Upper lobe of right lung (tissue), 1 donor: ENCODE measurements around the gene TTN. TPM values are rescaled to one million over a fixed set of nuclear protein-coding genes. Genes with fewer than 3 reads are reported as not detected.

Source experiments
- ATAC-seq: fragments of 200-7000 bp; cut with Tn5 transposase; one replicate; pipeline ENCODE4 v1.9.1; 2020; ENCODE audit warnings: mild to moderate bottlenecking, moderate library complexity
- DNase-seq: peaks from one replicate; pipeline ENCODE4 v3.0.0-alpha.2; 2020
- H3K27ac ChIP-seq: fragments of 200-600 bp; one replicate; pipeline ENCODE4 v1.8.0; 2022
- H3K27me3 ChIP-seq: fragments of 200-600 bp; one replicate; pipeline ENCODE4 v1.8.0; 2022; ENCODE audit warnings: mild to moderate bottlenecking
- H3K36me3 ChIP-seq: fragments of 200-600 bp; one replicate; pipeline ENCODE4 v1.8.0; 2022
- H3K4me1 ChIP-seq: fragments of 200-600 bp; one replicate; pipeline ENCODE4 v1.8.0; 2022
- H3K4me3 ChIP-seq: fragments of 200-600 bp; one replicate; pipeline ENCODE4 v1.8.0; 2022; ENCODE audit warnings: mild to moderate bottlenecking
- H3K9me3 ChIP-seq: fragments of 200-600 bp; one replicate; pipeline ENCODE4 v1.8.0; 2022
- intact Hi-C: fragments of 100-400 bp; cut with DNase I; formaldehyde crosslinking; loops from one replicate; pipeline ENCODE4 v1.11.0; 2022
- total RNA-seq: library from RNA; stranded (reverse); fragmentation: NEBNext Ultra II Directional; extraction: Animal tissue kit (Norgen Biotek cat#: 25700); gene quantifications from one replicate; pipeline ENCODE4 v1.2.1, GENCODE V29; 2021
- TF ChIP-seq, protein P1 (sequence below): fragments of 200-600 bp; IDR thresholded peaks from one replicate; pipeline ENCODE4 v1.8.0; 2022; ENCODE audit warnings: antibody characterized with exemption
- donor health status: DM: no; HTN: yes; CAD: no; lungs with severe emphysema.

Gene TTN
- total RNA-seq, 1 donor from 2014 or later, result 19.6 TPM

DNA sequence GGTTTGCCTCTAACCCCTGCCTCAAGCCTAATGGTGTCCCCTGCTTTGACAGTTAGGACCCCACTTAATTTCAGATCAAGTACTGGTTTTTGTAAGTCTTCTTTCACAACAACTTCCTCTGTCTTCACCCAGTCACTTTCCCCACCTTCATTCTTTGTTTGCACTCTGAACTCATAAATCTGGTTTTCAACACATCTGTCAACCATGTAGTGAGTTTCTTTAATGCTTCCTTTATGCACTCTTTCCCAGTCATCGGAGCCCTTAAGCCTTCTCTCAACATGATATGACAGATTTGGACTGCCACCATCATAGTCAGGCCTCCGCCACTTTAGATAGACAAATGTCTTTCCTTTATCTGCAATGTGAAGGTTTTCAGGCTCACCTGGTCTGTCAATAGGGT lies 217.9 kb downstream of the TTN start:
- Histone ChIP-seq H3K36me3 (peaks cover 38% of the 10 kb centered on the region), H3K4me1 (no peaks in the 10 kb centered on the region), H3K27me3 (no peaks in the 10 kb centered on the region), H3K4me3 (no peak overlapping the region), H3K9me3 (no peaks in the 10 kb centered on the region), H3K27ac (no peak overlapping the region)
- TF ChIP-seq, protein P1, sequence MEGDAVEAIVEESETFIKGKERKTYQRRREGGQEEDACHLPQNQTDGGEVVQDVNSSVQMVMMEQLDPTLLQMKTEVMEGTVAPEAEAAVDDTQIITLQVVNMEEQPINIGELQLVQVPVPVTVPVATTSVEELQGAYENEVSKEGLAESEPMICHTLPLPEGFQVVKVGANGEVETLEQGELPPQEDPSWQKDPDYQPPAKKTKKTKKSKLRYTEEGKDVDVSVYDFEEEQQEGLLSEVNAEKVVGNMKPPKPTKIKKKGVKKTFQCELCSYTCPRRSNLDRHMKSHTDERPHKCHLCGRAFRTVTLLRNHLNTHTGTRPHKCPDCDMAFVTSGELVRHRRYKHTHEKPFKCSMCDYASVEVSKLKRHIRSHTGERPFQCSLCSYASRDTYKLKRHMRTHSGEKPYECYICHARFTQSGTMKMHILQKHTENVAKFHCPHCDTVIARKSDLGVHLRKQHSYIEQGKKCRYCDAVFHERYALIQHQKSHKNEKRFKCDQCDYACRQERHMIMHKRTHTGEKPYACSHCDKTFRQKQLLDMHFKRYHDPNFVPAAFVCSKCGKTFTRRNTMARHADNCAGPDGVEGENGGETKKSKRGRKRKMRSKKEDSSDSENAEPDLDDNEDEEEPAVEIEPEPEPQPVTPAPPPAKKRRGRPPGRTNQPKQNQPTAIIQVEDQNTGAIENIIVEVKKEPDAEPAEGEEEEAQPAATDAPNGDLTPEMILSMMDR, result no peak
- no peak for DNase-seq
- intact Hi-C loops, result no loop called here
- no peak for ATAC-seq

DNA sequence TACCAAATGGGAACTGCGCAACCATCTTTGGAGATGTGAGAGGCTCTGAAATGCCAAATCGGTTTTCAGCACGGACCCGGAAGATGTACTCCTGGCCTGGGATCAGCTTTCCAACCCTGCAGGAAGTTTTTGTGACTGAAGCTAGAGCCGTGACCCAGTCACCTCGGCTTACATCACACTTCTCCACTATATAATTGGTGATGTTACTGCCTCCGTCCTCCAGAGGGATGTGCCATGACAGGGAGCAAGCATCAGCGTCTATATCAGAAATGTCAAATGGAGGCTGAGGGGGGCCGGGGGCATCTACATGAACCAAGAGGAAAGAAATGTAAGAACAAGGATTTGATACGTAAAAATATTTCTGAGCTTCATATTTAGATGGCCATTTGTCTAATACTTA lies 222.6 kb downstream of the TTN start:
- Histone ChIP-seq H3K27me3 (no peaks in the 10 kb centered on the region), H3K9me3 (no peaks in the 10 kb centered on the region), H3K4me3 (no peak overlapping the region), H3K27ac (no peak overlapping the region), H3K36me3 (peaks cover 27% of the 10 kb centered on the region), H3K4me1 (no peaks in the 10 kb centered on the region)
- TF ChIP-seq, protein P1, result no peak
- intact Hi-C loops, result no loop called here
- DNase-seq (no peak), ATAC-seq (no peak)

DNA sequence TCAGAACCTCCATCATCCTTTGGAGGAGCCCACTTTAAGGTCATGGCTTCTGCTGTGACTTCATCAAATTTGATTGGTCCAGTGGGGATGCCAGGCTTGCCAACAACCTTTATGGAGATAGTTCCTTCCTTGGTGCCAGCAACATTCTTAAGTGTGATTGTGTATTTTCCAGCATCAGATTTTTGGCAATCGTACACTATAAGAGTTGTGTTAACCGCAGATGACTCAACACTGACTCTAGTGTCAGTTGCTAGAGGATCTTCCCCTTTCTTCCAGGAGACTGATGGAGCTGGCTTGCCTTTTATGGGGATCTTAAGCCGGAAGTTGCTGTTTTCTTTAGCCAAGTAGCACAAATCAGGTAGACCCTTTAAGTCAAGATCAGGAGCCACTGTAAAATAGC lies 228.2 kb downstream of the TTN start:
- Histone ChIP-seq H3K4me1 (no peaks in the 10 kb centered on the region), H3K27ac (no peak overlapping the region), H3K27me3 (no peaks in the 10 kb centered on the region), H3K4me3 (no peak overlapping the region), H3K9me3 (no peaks in the 10 kb centered on the region), H3K36me3 (peaks cover 56% of the 10 kb centered on the region)
- TF ChIP-seq, protein P1, result no peak
- DNase-seq (no peak), ATAC-seq (no peak)
- intact Hi-C loops, result no loop called here

DNA sequence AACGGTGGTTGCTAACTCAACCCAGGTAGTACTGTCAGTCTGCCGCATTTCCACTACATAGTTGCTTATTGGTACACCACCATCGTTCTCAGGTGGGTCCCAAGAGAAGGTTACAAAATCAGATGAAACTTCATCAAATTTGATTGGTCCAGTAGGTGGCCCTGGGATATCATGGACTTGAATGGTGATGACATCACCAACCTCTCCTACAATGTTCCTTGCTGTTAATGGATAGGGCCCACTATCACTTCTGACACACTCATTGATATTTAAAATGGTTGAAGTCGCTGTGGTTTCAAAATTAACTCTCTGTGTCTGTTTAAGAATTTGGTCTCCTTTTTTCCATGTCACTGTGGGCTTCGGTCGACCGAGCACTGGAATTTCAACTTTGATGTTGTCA lies 232.4 kb downstream of the TTN start:
- H3K36me3 ChIP-seq, result peaks cover 54% of the 10 kb centered on the region
- ATAC-seq (no peak), DNase-seq (no peak)
- no peaks in the 10 kb centered on the region for H3K9me3 ChIP-seq
- TF ChIP-seq, protein P1, result no peak
- H3K4me1 ChIP-seq, result no peaks in the 10 kb centered on the region
- H3K27me3 ChIP-seq, result no peaks in the 10 kb centered on the region
- no peak overlapping the region for H3K4me3 ChIP-seq
- H3K27ac ChIP-seq, result no peak overlapping the region
- intact Hi-C loops, result no loop called here

DNA sequence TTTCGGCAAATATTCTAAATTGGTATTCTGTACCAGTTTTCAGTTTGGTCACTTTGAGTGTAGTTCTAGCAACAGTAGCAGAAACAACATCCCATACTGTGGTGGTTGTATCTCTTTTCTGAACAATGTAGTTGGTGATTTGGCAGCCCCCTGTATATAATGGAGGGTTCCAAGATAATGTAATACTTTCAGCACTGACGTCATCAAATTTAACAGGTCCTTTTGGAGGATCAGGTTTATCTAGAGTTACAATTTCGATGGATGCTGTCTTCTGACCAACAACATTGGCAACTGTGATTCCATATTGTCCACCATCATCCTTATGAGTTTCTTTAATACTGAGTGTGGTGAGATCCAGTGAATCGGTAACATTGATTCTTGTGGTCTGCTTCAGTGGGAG lies 239.0 kb downstream of the TTN start:
- ATAC-seq (no peak), DNase-seq (no peak)
- Histone ChIP-seq H3K36me3 (peaks cover 1% of the 10 kb centered on the region), H3K27ac (no peak overlapping the region), H3K9me3 (no peaks in the 10 kb centered on the region), H3K4me3 (no peak overlapping the region), H3K4me1 (no peaks in the 10 kb centered on the region), H3K27me3 (no peaks in the 10 kb centered on the region)
- TF ChIP-seq, protein P1, result no peak
- intact Hi-C loops, result no loop called here

DNA sequence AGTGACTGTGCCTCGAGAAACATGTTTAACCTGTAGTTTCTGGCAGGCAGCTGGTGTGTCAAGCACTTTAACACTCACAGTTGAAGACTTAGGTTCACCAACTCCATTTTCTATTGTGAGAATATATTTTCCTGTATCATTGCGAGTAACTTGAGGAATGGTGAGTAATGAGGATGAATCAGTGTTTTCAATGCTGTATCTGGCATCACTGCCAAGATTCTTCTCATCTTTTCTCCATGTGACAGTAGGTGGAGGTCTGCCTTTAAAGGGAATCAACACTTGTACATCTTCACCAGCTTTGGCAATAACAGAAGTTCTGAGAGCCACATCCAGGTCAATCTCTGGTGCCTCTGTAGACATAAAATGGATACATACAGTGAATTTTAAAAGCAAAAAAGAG lies 254.2 kb downstream of the TTN start:
- H3K36me3 ChIP-seq, result peaks cover 25% of the 10 kb centered on the region
- DNase-seq (no peak), ATAC-seq (no peak)
- TF ChIP-seq, protein P1, result no peak
- no peaks in the 10 kb centered on the region for H3K9me3 ChIP-seq
- H3K4me1 ChIP-seq, result no peaks in the 10 kb centered on the region
- H3K4me3 ChIP-seq, result no peak overlapping the region
- intact Hi-C loops, result no loop called here
- no peak overlapping the region for H3K27ac ChIP-seq
- no peaks in the 10 kb centered on the region for H3K27me3 ChIP-seq
